Nephron progenitor cell (in vitro differentiated cells): Measurements from ENCODE around the gene PLA2G4A.

Source experiments
- DNase-seq: peaks from one replicate; pipeline ENCODE4 v3.0.0; 2021
- H3K27ac Mint-ChIP-seq: 2 replicates; pipeline ENCODE4 v1.8.0; 2021; ENCODE audit warnings: mild to moderate bottlenecking, moderate library complexity, mixed read lengths
- H3K27me3 Mint-ChIP-seq: 2 replicates; pipeline ENCODE4 v1.8.0; 2021; ENCODE audit warnings: mild to moderate bottlenecking, low read depth, mixed read lengths; ENCODE audit not compliant: poor library complexity
- H3K36me3 Mint-ChIP-seq: 2 replicates; pipeline ENCODE4 v1.8.0; 2021; ENCODE audit warnings: low read depth, mixed read lengths
- H3K4me1 Mint-ChIP-seq: 2 replicates; pipeline ENCODE4 v1.8.0; 2021; ENCODE audit warnings: mixed read lengths
- H3K4me3 Mint-ChIP-seq: 2 replicates; pipeline ENCODE4 v1.8.0; 2021; ENCODE audit warnings: mild to moderate bottlenecking, moderate library complexity, mixed read lengths
- H3K9me3 Mint-ChIP-seq: 2 replicates; pipeline ENCODE4 v1.8.0; 2021; ENCODE audit warnings: mild to moderate bottlenecking, moderate library complexity, mixed read lengths
- CTCF ChIP-seq: fragments of 200-600 bp; sonication (generic); IDR thresholded peaks from 2 replicates; pipeline ENCODE4 v1.5.0; 2021; ENCODE audit warnings: antibody characterized with exemption

The PLA2G4A gene

GRCh38 chr1:186950547-186950946 is 121.8 kb downstream of the PLA2G4A start:
- no peak overlapping the region for H3K27ac Mint-ChIP-seq
- peaks cover 3% of the 10 kb centered on the region for H3K27me3 Mint-ChIP-seq
- H3K4me1 Mint-ChIP-seq = no peaks in the 10 kb centered on the region
- no peak overlapping the region for H3K4me3 Mint-ChIP-seq
- no peaks in the 10 kb centered on the region for H3K9me3 Mint-ChIP-seq
- TF ChIP-seq CTCF = no peak
- DNase-seq = no peak
- no peaks in the 10 kb centered on the region for H3K36me3 Mint-ChIP-seq

- peaks cover 3% of the 10 kb centered on the region for H3K27me3 Mint-ChIP-seq
- H3K36me3 Mint-ChIP-seq = no peaks in the 10 kb centered on the region
- no peak for DNase-seq
- no peaks in the 10 kb centered on the region for H3K4me1 Mint-ChIP-seq
- TF ChIP-seq CTCF = no peak
- no peak overlapping the region for H3K27ac Mint-ChIP-seq
- no peaks in the 10 kb centered on the region for H3K9me3 Mint-ChIP-seq
- no peak overlapping the region for H3K4me3 Mint-ChIP-seq
Measured at GRCh38 chr1:186953876-186954275, 125.1 kb downstream of the PLA2G4A start.

- DNase-seq = no peak
- Mint-ChIP-seq H3K9me3 (no peaks in the 10 kb centered on the region), H3K27ac (no peak overlapping the region), H3K4me3 (no peak overlapping the region), H3K27me3 (no peaks in the 10 kb centered on the region), H3K36me3 (no peaks in the 10 kb centered on the region), H3K4me1 (no peaks in the 10 kb centered on the region)
- TF ChIP-seq CTCF = no peak
Measured at GRCh38 chr1:186957314-186957713, 128.6 kb downstream of the PLA2G4A start.

GRCh38 chr1:186958520-186958919 is 129.8 kb downstream of the PLA2G4A start:
- no peaks in the 10 kb centered on the region for H3K27me3 Mint-ChIP-seq
- H3K36me3 Mint-ChIP-seq = no peaks in the 10 kb centered on the region
- H3K4me1 Mint-ChIP-seq = no peaks in the 10 kb centered on the region
- no peak overlapping the region for H3K4me3 Mint-ChIP-seq
- no peak for DNase-seq
- H3K27ac Mint-ChIP-seq = no peak overlapping the region
- TF ChIP-seq CTCF = no peak
- H3K9me3 Mint-ChIP-seq = no peaks in the 10 kb centered on the region

- Mint-ChIP-seq H3K9me3 (no peaks in the 10 kb centered on the region), H3K4me3 (no peak overlapping the region), H3K27me3 (no peaks in the 10 kb centered on the region), H3K36me3 (no peaks in the 10 kb centered on the region), H3K27ac (no peak overlapping the region), H3K4me1 (no peaks in the 10 kb centered on the region)
- DNase-seq = no peak
- TF ChIP-seq CTCF = no peak
Measured at GRCh38 chr1:186960861-186961260, 132.1 kb downstream of the PLA2G4A start.

- Mint-ChIP-seq H3K4me3 (no peak overlapping the region), H3K36me3 (no peaks in the 10 kb centered on the region), H3K27ac (no peak overlapping the region), H3K27me3 (no peaks in the 10 kb centered on the region), H3K4me1 (no peaks in the 10 kb centered on the region), H3K9me3 (no peaks in the 10 kb centered on the region)
- no peak for DNase-seq
- no peak for TF ChIP-seq CTCF
Measured at GRCh38 chr1:186965847-186966246, 137.1 kb downstream of the PLA2G4A start.
